Mesothelial cell of epicardium (in vitro differentiated cells): ENCODE data around the gene RAPGEF3. TPM values are rescaled to one million over a fixed set of nuclear protein-coding genes. Genes with fewer than 3 reads are reported as not detected.
A peak's percentile ranks its signal among the peaks of the same experiment; 100 is the strongest.

Source experiments
- DNase-seq, 2 experiments: peaks; one replicate each; pipeline ENCODE4 v3.0.0; 2021; ENCODE audit warnings: low spot score in 2 of 2; ENCODE audit not compliant: unreplicated experiment in 2 of 2
- H3K27ac Mint-ChIP-seq: 2 replicates; pipeline ENCODE4 v1.8.0; 2021; ENCODE audit warnings: mixed read lengths
- H3K27me3 Mint-ChIP-seq: 2 replicates; pipeline ENCODE4 v1.8.0; 2021; ENCODE audit warnings: low read depth, mixed read lengths
- H3K36me3 Mint-ChIP-seq: 2 replicates; pipeline ENCODE4 v1.8.0; 2021; ENCODE audit warnings: mixed read lengths
- H3K4me1 Mint-ChIP-seq: 2 replicates; pipeline ENCODE4 v1.8.0; 2021; ENCODE audit warnings: mixed read lengths
- H3K4me3 Mint-ChIP-seq: 2 replicates; pipeline ENCODE4 v1.8.0; 2021; ENCODE audit warnings: mild to moderate bottlenecking, moderate library complexity, mixed read lengths
- H3K9me3 Mint-ChIP-seq: 2 replicates; pipeline ENCODE4 v1.8.0; 2021; ENCODE audit warnings: mixed read lengths
- CTCF ChIP-seq: fragments of 200-600 bp; sonication (generic); IDR thresholded peaks from one replicate; pipeline ENCODE4 v1.5.0; 2021; ENCODE audit warnings: antibody characterized with exemption; ENCODE audit not compliant: unreplicated experiment
- total RNA-seq: library from RNA; stranded (reverse); gene quantifications from 3 replicates; pipeline ENCODE4 v1.2.1, GENCODE V29; 2021

Gene RAPGEF3
- total RNA-seq, 1 donor from 2014 or later, result 19.4 TPM

- Mint-ChIP-seq H3K27ac (no peak overlapping the region), H3K9me3 (no peaks in the 10 kb centered on the region), H3K4me3 (no peak overlapping the region), H3K36me3 (peaks cover 21% of the 10 kb centered on the region), H3K27me3 (no peaks in the 10 kb centered on the region), H3K4me1 (no peaks in the 10 kb centered on the region)
- DNase-seq, result no peak
- no peak for TF ChIP-seq CTCF
These were observed 36.0 kb upstream of the RAPGEF3 start for GRCh38 chr12:47794679-47795078.

GRCh38 chr12:47793015-47793681 lies 34.5 kb upstream of the RAPGEF3 start:
- DNase-seq, result no peak
- Mint-ChIP-seq H3K27ac (no peak overlapping the region), H3K4me3 (no peak overlapping the region), H3K27me3 (no peaks in the 10 kb centered on the region), H3K36me3 (peaks cover 26% of the 10 kb centered on the region), H3K9me3 (no peaks in the 10 kb centered on the region), H3K4me1 (no peaks in the 10 kb centered on the region)
- TF ChIP-seq CTCF, result no peak

- no peaks in the 10 kb centered on the region for H3K9me3 Mint-ChIP-seq
- no peak for TF ChIP-seq CTCF
- peaks cover 27% of the 10 kb centered on the region for H3K36me3 Mint-ChIP-seq
- no peak for DNase-seq
- no peak overlapping the region for H3K4me3 Mint-ChIP-seq
- H3K4me1 Mint-ChIP-seq, result no peaks in the 10 kb centered on the region
- peak overlapping the region; percentile 43 for H3K27ac Mint-ChIP-seq
- no peaks in the 10 kb centered on the region for H3K27me3 Mint-ChIP-seq
These were observed 33.2 kb upstream of the RAPGEF3 start for GRCh38 chr12:47791874-47792273.

- no peaks in the 10 kb centered on the region for H3K27me3 Mint-ChIP-seq
- no peak overlapping the region for H3K4me3 Mint-ChIP-seq
- no peaks in the 10 kb centered on the region for H3K9me3 Mint-ChIP-seq
- TF ChIP-seq CTCF, result no peak
- H3K4me1 Mint-ChIP-seq, result no peaks in the 10 kb centered on the region
- no peak overlapping the region for H3K27ac Mint-ChIP-seq
- DNase-seq, result no peak
- H3K36me3 Mint-ChIP-seq, result peaks cover 27% of the 10 kb centered on the region
These were observed 32.7 kb upstream of the RAPGEF3 start for GRCh38 chr12:47791351-47791746.

- peaks cover 27% of the 10 kb centered on the region for H3K36me3 Mint-ChIP-seq
- no peak for TF ChIP-seq CTCF
- H3K27me3 Mint-ChIP-seq, result no peaks in the 10 kb centered on the region
- no peak for DNase-seq
- H3K4me1 Mint-ChIP-seq, result no peaks in the 10 kb centered on the region
- H3K9me3 Mint-ChIP-seq, result no peaks in the 10 kb centered on the region
- no peak overlapping the region for H3K27ac Mint-ChIP-seq
- no peak overlapping the region for H3K4me3 Mint-ChIP-seq
These were observed 32.1 kb upstream of the RAPGEF3 start for GRCh38 chr12:47790676-47791350.
